ENCODE data around the gene TBC1D22B. TPM values are rescaled to one million over a fixed set of nuclear protein-coding genes. Genes with fewer than 3 reads are reported as not detected.

TBC1D22B gene
- total and polyA plus RNA-seq, 9 of the 15 experiments (the other 6 are each of a cell fraction or from before 2014, with no cell fraction given), result 4.8 to 24.2 (median 13.5) TPM

- TF ChIP-seq CTCF (IDR thresholded peaks at IDR 0.05 in 2 of 3, conservative IDR thresholded peaks at IDR 0.05 in 1 of 3; ENCODE audit: insufficient read depth in 2 of 3, low read depth in 1 of 3, low read length in 3 of 3) (peak; percentile 10 to 30 (median 20); a peak in 1 of 6 replicates), CHD4 (IDR thresholded peaks at IDR 0.05; ENCODE audit: insufficient read depth, insufficient replicate concordance, low read depth, low read length, poor library complexity, severe bottlenecking) (peak; percentile 18), ZBTB12 (CRISPR knock-in tag; IDR thresholded peaks at IDR 0.05) (0 out of 2 replicates have a peak, but pooled peaks have one; percentile 23), CEBPG (CRISPR knock-in tag; IDR thresholded peaks at IDR 0.05) (0 out of 2 replicates have a peak, but pooled peaks have one; percentile 30), CEBPG (tag; conservative IDR thresholded peaks at IDR 0.05 in 1 of 2, IDR thresholded peaks at IDR 0.05 in 1 of 2) (0 out of 4 replicates have a peak, but pooled peaks of 1 of the 2 experiments have one; percentile 33), MLX (CRISPR knock-in tag; conservative IDR thresholded peaks at IDR 0.05) (peak in 1 of 2 experiments; percentile 78; a peak in 1 of 4 replicates), PRDM10 (IDR thresholded peaks at IDR 0.05; ENCODE audit: partially characterized antibody) (no peak), PKNOX1 (IDR thresholded peaks at IDR 0.05) (peak; percentile 33; the same call in 1 of the 2 replicates), ZNF277 (CRISPR knock-in tag; IDR thresholded peaks at IDR 0.05; ENCODE audit: borderline replicate concordance) (0 out of 2 replicates have a peak, but pooled peaks have one; percentile 64)
Measured at GRCh38 chr6:37258405-37259105, 983 bp downstream of the TBC1D22B start (continued).
